ENCODE measurements around the gene COG3.

COG3 gene

DNA sequence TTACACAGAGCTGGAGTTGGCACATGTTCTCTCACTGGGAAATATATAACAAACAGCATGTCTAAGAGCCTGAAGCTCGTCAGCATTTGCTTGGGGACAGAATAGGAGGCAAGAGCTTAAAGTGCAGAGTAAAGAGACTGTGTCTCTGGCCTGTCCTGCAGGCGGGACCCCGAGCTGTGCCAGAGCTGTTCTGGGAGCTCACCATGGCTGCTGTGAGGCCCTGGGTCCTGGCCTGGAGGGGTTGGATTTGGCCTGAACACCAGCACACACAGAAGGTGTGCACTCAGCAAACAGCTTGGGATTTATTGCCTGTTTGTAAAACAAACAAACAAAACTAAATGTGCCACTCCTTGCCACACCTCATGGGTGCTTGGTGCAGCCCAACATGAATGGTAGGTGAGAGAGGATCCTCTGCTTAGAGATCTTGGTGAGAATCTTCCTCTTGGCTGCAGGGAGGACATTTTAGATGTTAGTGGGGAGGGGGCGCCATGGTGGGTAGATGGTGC is 89.9 kb downstream of the COG3 start:
- FAIRE-seq = no peak
- TF ChIP-seq PAX5 (IDR thresholded peaks at IDR 0.05; ENCODE audit: insufficient read depth, low read length, severe bottlenecking) = no peak
- TF ChIP-seq SPI1 (IDR thresholded peaks at IDR 0.05; ENCODE audit: low read depth, low read length) = no peak
- no peak for TF ChIP-seq TAF1 (IDR thresholded peaks at IDR 0.05; ENCODE audit: low read depth, low read length)
- no peak for TF ChIP-seq POLR2AphosphoS5 (IDR thresholded peaks at IDR 0.05; ENCODE audit: low read depth, low read length)
- TF ChIP-seq POU2F2 (IDR thresholded peaks at IDR 0.05; ENCODE audit: low read depth, low read length) = no peak
- DNase-seq (ENCODE audit: insufficient read length, low spot score) = no peak

DNA sequence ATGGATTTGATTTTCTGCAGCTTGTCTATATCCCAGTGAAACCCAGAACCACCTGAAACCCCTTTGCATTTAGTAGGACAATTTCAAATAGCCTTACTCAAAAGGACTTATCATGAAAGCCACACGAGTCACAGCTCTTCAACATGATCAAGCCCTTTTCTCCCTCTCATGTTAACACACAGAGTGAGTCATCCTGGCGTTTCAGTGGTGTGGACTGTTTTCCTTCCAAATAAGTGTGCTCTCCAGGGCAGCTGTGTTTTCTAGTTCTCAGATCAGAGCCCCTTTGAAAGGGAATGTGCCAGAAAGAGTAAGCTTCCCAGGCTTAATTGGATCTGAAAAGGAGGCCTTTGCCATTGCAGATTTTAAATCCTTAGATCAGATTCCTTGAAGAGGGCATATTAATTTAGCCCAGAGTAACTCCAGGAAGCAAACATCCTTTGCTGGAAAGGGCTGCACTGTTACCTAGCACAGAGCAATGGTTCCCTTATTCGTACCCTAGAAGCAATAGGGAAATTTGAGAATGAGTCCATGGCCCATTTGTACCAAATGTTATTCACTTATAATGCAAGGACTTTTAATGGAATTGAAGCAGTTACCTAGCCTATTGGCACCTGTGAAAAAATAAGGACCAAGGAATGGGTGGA is 99.5 kb downstream of the COG3 start:
- TF ChIP-seq PAX5 (IDR thresholded peaks at IDR 0.05; ENCODE audit: insufficient read depth, low read length, severe bottlenecking) (no peak), TAF1 (IDR thresholded peaks at IDR 0.05; ENCODE audit: low read depth, low read length) (no peak), SPI1 (IDR thresholded peaks at IDR 0.05; ENCODE audit: low read depth, low read length) (no peak), POLR2A (IDR thresholded peaks at IDR 0.05; ENCODE audit: low read depth, low read length) (no peak), POU2F2 (IDR thresholded peaks at IDR 0.05; ENCODE audit: low read depth, low read length) (no peak), POLR2AphosphoS5 (IDR thresholded peaks at IDR 0.05; ENCODE audit: low read depth, low read length) (no peak)
- FAIRE-seq (no peak), DNase-seq (ENCODE audit: insufficient read length, low spot score) (no peak)

DNA sequence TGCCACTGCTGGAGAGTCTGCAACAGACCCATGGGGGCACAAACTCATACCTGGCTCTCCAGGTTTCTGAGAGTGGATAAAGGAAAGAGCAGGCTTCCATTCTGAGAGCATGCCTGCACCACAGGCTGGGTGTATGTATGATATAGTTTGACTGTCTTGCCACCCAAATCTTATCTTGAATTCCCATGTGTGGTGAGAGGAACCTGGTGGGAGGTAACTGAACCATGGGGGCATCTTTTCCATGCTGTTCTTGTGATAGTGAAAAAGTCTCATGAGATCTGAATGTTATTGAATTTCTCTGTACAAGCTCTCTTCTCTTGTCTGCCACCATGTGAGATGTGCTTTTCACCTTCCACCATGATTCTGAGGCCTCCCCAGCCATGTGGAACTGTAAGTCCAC is 100.6 kb downstream of the COG3 start:
- TF ChIP-seq POU2F2 (IDR thresholded peaks at IDR 0.05; ENCODE audit: low read depth, low read length) = no peak
- TF ChIP-seq TAF1 (IDR thresholded peaks at IDR 0.05; ENCODE audit: low read depth, low read length) = no peak
- TF ChIP-seq POLR2AphosphoS5 (IDR thresholded peaks at IDR 0.05; ENCODE audit: low read depth, low read length) = no peak
- TF ChIP-seq SPI1 (IDR thresholded peaks at IDR 0.05; ENCODE audit: low read depth, low read length) = no peak
- no peak for TF ChIP-seq POLR2A (IDR thresholded peaks at IDR 0.05; ENCODE audit: low read depth, low read length)
- TF ChIP-seq PAX5 (IDR thresholded peaks at IDR 0.05; ENCODE audit: insufficient read depth, low read length, severe bottlenecking) = no peak
- no peak for FAIRE-seq

DNA sequence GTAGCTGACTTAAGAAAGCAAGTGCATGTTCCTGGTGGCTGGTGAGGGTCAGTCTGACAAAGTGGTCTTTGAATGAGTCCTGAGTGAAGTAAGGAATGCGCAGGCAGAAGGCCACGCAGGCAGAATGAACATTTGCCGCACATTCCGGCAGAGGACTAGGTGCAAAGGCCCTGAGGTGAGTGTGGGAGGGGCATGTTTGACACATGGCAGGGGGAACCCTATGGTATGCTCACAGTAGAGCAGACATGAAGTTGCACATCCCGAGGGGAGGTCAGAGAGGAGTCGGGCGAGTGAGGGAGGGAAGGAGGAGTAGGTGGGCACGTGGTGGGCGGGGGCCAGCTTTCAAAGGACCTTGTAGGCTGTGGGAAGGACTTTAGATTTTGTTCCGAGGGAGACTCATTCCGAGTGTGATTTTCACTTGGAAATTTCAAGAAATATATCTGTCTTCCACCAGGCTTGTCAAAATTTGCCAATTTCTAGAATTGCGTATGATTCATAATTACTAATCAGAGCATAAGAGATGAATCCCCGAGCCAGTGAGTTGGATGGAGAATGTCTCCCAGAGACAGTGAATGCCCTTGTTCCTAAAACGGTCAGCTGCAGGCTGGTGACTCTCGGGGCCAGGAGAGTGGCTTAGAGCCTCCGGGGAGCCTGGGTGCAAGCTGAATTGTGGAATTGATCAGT is 110.5 kb downstream of the COG3 start:
- TF ChIP-seq TAF1 (IDR thresholded peaks at IDR 0.05; ENCODE audit: low read depth, low read length) = no peak
- no peak for TF ChIP-seq PAX5 (IDR thresholded peaks at IDR 0.05; ENCODE audit: insufficient read depth, low read length, severe bottlenecking)
- DNase-seq (ENCODE audit: insufficient read length, low spot score) = no peak
- FAIRE-seq = no peak

More for the DNA sequence above, 100.6 kb downstream of the COG3 start:
- no peak for DNase-seq (ENCODE audit: insufficient read length, low spot score)

DNA sequence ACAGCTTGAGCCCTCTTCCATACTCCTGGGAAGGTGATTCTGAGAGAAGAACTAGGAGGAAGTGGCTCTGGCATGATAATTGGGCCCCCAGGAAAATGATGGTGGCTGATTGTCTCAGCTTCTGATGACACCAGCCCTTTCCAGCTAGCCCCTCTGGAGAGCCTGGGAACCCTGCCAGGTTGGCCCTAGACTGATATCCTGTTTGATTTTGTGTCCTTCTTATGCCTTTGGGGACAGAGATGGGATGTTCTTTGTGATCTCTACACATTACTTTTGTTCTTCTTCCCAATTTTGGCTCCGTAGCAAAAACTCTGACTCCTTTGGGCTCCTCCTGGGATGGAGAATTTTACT is 111.1 kb downstream of the COG3 start:
- FAIRE-seq (no peak), DNase-seq (ENCODE audit: insufficient read length, low spot score) (no peak)
- TF ChIP-seq POLR2AphosphoS5 (IDR thresholded peaks at IDR 0.05; ENCODE audit: low read depth, low read length) (no peak), PAX5 (IDR thresholded peaks at IDR 0.05; ENCODE audit: insufficient read depth, low read length, severe bottlenecking) (no peak), POLR2A (IDR thresholded peaks at IDR 0.05; ENCODE audit: low read depth, low read length) (no peak), SPI1 (IDR thresholded peaks at IDR 0.05; ENCODE audit: low read depth, low read length) (no peak), POU2F2 (IDR thresholded peaks at IDR 0.05; ENCODE audit: low read depth, low read length) (no peak), TAF1 (IDR thresholded peaks at IDR 0.05; ENCODE audit: low read depth, low read length) (no peak)

DNA sequence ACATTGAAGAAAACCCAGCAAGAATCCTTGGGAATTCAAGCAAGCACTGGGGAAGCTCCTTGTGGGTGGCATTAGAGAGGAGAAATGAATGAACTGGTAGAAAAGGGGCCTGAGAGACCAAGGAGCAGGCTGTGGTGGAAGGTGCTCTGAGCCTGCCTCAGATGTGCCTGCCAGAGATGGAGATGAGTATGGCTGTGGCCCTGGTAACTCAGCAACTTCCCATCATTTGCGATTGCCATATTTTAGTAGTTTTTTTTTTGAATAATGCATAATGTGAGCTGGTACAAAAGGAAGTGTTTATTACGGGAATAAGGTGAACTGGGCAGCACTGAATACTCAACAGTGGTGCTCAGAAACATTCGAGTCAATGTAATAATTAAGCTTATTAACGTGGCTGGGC is 111.7 kb downstream of the COG3 start:
- FAIRE-seq = no peak
- DNase-seq (ENCODE audit: insufficient read length, low spot score) = no peak
- TF ChIP-seq POLR2A (IDR thresholded peaks at IDR 0.05; ENCODE audit: low read depth, low read length) (no peak), PAX5 (IDR thresholded peaks at IDR 0.05; ENCODE audit: insufficient read depth, low read length, severe bottlenecking) (no peak), POLR2AphosphoS5 (IDR thresholded peaks at IDR 0.05; ENCODE audit: low read depth, low read length) (no peak), POU2F2 (IDR thresholded peaks at IDR 0.05; ENCODE audit: low read depth, low read length) (no peak), TAF1 (IDR thresholded peaks at IDR 0.05; ENCODE audit: low read depth, low read length) (no peak)

DNA sequence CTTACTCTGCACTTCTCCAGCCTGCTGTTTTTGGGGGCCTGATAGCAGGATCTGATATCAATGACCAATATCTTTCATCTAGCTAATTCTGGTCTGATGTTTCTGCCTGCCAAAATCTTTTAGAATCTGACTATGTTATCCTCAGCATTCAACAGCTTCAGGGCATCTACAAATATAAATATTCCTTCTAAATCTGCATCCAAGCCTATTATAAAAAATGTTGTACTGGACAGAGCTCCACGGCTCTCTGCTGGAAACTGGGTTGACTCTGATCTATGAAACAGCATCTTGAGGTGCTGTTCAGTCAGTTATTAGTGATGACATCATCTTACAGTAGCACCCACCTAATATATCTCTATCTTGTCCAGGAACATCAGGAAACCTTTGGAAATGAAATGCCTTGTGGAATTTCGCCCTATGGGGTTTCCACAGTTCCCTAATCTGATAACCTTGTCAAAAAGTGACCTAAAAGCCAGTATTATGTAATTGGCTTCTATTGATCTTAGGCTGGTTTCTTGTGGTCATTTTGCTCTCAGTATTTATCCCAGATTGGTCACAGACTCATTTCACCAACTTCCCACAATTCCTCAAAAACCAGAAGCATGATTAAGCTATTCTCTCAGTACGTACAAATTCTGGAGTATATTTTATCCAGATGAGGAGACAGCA is 117.8 kb downstream of the COG3 start:
- FAIRE-seq = no peak
- DNase-seq (ENCODE audit: insufficient read length, low spot score) = no peak
- no peak for TF ChIP-seq POU2F2 (IDR thresholded peaks at IDR 0.05; ENCODE audit: low read depth, low read length)
- no peak for TF ChIP-seq POLR2AphosphoS5 (IDR thresholded peaks at IDR 0.05; ENCODE audit: low read depth, low read length)
- TF ChIP-seq TAF1 (IDR thresholded peaks at IDR 0.05; ENCODE audit: low read depth, low read length) = no peak
- no peak for TF ChIP-seq POLR2A (IDR thresholded peaks at IDR 0.05; ENCODE audit: low read depth, low read length)
- TF ChIP-seq PAX5 (IDR thresholded peaks at IDR 0.05; ENCODE audit: insufficient read depth, low read length, severe bottlenecking) = no peak
- no peak for TF ChIP-seq SPI1 (IDR thresholded peaks at IDR 0.05; ENCODE audit: low read depth, low read length)

DNA sequence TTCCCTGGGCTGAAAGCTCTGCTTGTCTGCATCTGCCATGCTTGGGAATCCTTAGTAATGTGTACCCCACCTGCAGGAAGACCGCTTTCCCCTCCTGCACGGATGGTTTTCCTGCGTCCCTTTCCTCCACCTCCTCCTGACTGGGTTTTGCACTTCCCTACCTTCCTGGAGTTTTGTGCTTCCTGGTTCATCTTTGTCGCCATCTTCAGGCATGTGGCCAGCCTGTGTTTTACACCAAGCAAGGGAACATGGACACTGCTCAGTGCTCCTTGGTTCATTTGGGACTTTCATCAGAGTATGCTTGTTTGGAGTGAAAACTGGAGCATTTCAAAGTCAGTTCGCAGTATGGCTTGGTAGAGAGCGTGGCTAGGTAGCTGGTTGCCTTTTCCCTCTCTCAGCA is 120.1 kb downstream of the COG3 start:
- TF ChIP-seq TAF1 (IDR thresholded peaks at IDR 0.05; ENCODE audit: low read depth, low read length) (no peak), POU2F2 (IDR thresholded peaks at IDR 0.05; ENCODE audit: low read depth, low read length) (no peak), POLR2A (IDR thresholded peaks at IDR 0.05; ENCODE audit: low read depth, low read length) (no peak), PAX5 (IDR thresholded peaks at IDR 0.05; ENCODE audit: insufficient read depth, low read length, severe bottlenecking) (no peak), SPI1 (IDR thresholded peaks at IDR 0.05; ENCODE audit: low read depth, low read length) (no peak), POLR2AphosphoS5 (IDR thresholded peaks at IDR 0.05; ENCODE audit: low read depth, low read length) (no peak)
- DNase-seq (ENCODE audit: insufficient read length, low spot score) (no peak), FAIRE-seq (no peak)
